ENCODE results near the gene CSNK1A1. TPM values are rescaled to one million over a fixed set of nuclear protein-coding genes. Genes with fewer than 3 reads are reported as not detected.

CSNK1A1 gene
- polyA plus RNA-seq (2013), result 307 TPM in 2 replicates

DNA sequence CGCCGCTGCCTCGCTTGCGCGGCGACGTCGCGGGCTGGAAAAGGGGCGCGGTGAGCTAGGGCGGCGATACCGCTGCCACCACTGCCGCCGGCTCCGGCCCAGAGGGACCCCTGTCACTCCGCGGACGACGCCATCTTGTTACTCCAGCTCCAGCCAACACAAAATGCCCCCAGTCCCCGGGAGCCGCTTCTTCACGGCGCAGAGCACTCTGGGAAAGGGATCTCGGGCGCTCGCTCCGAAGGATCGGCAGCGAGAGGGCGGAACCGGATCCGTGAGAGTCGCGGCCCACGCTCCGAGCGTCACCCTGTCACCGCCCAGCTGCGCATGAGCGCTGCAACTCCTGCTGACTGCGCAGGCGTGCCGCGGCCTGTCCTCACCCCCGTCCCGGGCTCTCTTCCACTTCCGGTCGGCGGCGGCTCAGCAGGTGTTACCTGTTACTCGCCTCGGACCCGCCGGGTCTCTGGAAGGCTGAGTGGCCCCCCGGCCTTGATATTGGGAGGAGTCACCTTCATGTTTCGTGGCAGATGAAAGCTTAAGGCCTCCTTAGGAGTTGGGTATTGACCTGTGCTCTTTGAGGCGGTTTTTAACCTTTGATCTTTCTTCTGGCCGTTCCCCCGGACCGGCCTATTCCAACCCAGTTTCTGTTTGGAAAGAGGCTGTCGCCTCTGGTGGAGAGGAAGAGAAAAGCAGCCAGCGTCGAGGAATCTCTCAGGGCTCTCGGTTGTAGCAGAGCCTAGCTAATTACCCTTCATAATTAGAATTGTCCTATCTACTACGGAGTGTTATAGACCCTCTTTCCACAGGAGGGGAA is at the start of gene CSNK1A1:
Gene CSNK1A1, minus strand, starts transcription at position 213 of the 811 bp plus-strand sequence. CDS start 475 bp downstream, outside the sequence.
- peak within 1 kb of the TSS; percentile 82 for H2BK120ac ChIP-seq (ENCODE audit: insufficient read depth, low read length, poor library complexity)
- peak within 1 kb of the TSS; percentile 100 for H3K4me3 ChIP-seq (ENCODE audit: low read depth, low read length)
- H3K79me1 ChIP-seq (ENCODE audit: low read length), result peaks cover 19% of the 10 kb centered on the region
- peaks cover 12 to 13% of the 10 kb centered on the region in 2 experiments for H3K36me3 ChIP-seq (ENCODE audit: control insufficient read depth in 1 of 2, insufficient read depth in 2 of 2, low read length in 2 of 2)
- H3K4me1 ChIP-seq (ENCODE audit: control insufficient read depth in 1 of 2, insufficient read depth in 2 of 2, low read length in 2 of 2), result peaks cover 4 to 8% of the 10 kb centered on the region in 2 experiments
- peak within 1 kb of the TSS; percentile 94 for H4K12ac ChIP-seq (ENCODE audit: low read depth, low read length)
- H3K27ac ChIP-seq (ENCODE audit: low read depth, low read length), result peak within 1 kb of the TSS; percentile 99
- peaks cover 28% of the 10 kb centered on the region for H3K79me2 ChIP-seq (ENCODE audit: control insufficient read depth, insufficient read depth, low read length, poor library complexity)
- H3K23ac ChIP-seq (ENCODE audit: low read length), result peak within 1 kb of the TSS; percentile 60
- peak within 1 kb of the TSS; percentile 28 for H2BK12ac ChIP-seq (ENCODE audit: low read length)
- peak within 1 kb of the TSS; percentile 100 for H3K9ac ChIP-seq (ENCODE audit: low read length)
- H3K9me3 ChIP-seq (ENCODE audit: insufficient read depth, low read depth, low read length), result no peaks in the 10 kb centered on the region
- peak within 1 kb of the TSS; percentile 98 for H4K91ac ChIP-seq (ENCODE audit: low read depth, low read length)
- H3K4me2 ChIP-seq (ENCODE audit: low read length), result peak within 1 kb of the TSS; percentile 86
- peak within 1 kb of the TSS; percentile 90 for H2AK5ac ChIP-seq (ENCODE audit: low read length)
- H4K8ac ChIP-seq (ENCODE audit: low read depth, low read length), result peak within 1 kb of the TSS; percentile 90
- H3K4ac ChIP-seq (ENCODE audit: low read depth, low read length), result peak within 1 kb of the TSS; percentile 99
- no CpG with 5 or more reads among the region's 67 CpGs for WGBS (ENCODE audit: extremely low coverage, insufficient coverage, insufficient read length)
- peak within 1 kb of the TSS; percentile 97 for H3K18ac ChIP-seq (ENCODE audit: low read length)
- peak within 1 kb of the TSS; percentile 96 for H3K14ac ChIP-seq (ENCODE audit: low read length)
- peak within 1 kb of the TSS; percentile 97 for H2BK5ac ChIP-seq (ENCODE audit: low read depth, low read length, poor library complexity)
- peak within 1 kb of the TSS; percentile 73 for H2AFZ ChIP-seq (ENCODE audit: insufficient read depth, low read length, poor library complexity)
- peak; percentile 99 for DNase-seq
- no peaks in the 10 kb centered on the region for H3K27me3 ChIP-seq (ENCODE audit: insufficient read depth, low read length)

DNA sequence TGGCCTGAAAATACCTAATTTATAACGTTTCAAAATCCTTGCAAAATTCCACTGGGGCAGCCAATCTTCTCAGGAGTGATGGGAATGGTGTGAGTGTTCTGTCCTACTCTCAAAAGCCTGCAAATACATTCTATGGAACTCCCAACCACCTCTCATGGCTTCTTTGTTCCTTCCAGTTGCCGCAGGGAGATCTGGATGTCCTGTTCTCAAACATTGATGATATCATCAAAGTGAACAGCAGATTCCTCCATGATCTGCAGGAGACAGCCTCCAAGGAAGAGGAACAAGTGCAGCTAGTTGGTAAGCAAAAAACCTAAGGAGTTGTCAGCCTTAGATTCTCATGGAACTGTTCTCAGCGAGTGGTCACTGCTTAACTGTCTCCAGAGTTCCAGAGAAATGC is 49.7 kb upstream of the CSNK1A1 start:
- no peak overlapping the region for H2BK120ac ChIP-seq (ENCODE audit: insufficient read depth, low read length, poor library complexity)
- no peak overlapping the region for H3K4ac ChIP-seq (ENCODE audit: low read depth, low read length)
- H3K14ac ChIP-seq (ENCODE audit: low read length), result no peak overlapping the region
- H3K4me2 ChIP-seq (ENCODE audit: low read length), result no peak overlapping the region
- H3K27ac ChIP-seq (ENCODE audit: low read depth, low read length), result peak overlapping the region; percentile 23
- no peaks in the 10 kb centered on the region for H3K27me3 ChIP-seq (ENCODE audit: insufficient read depth, low read length)
- H3K79me1 ChIP-seq (ENCODE audit: low read length), result peaks cover 4% of the 10 kb centered on the region
- no CpG with 5 or more reads among the region's 3 CpGs for WGBS (ENCODE audit: extremely low coverage, insufficient coverage, insufficient read length)
- no peak overlapping the region for H2AK5ac ChIP-seq (ENCODE audit: low read length)
- peaks cover under 1 to 3% of the 10 kb centered on the region in 2 experiments for H3K4me1 ChIP-seq (ENCODE audit: control insufficient read depth in 1 of 2, insufficient read depth in 2 of 2, low read length in 2 of 2)
- no peaks in the 10 kb centered on the region for H3K79me2 ChIP-seq (ENCODE audit: control insufficient read depth, insufficient read depth, low read length, poor library complexity)
- H4K91ac ChIP-seq (ENCODE audit: low read depth, low read length), result no peak overlapping the region
- H3K9me3 ChIP-seq (ENCODE audit: insufficient read depth, low read depth, low read length), result no peaks in the 10 kb centered on the region
- H3K4me3 ChIP-seq (ENCODE audit: low read depth, low read length), result no peak overlapping the region
- H3K9ac ChIP-seq (ENCODE audit: low read length), result no peak overlapping the region
- no peak overlapping the region for H2BK12ac ChIP-seq (ENCODE audit: low read length)
- no peak overlapping the region for H2AFZ ChIP-seq (ENCODE audit: insufficient read depth, low read length, poor library complexity)
- no peaks in the 10 kb centered on the region for H3K36me3 ChIP-seq (ENCODE audit: control insufficient read depth in 1 of 2, insufficient read depth in 2 of 2, low read length in 2 of 2)
- H3K18ac ChIP-seq (ENCODE audit: low read length), result no peak overlapping the region
- no peak overlapping the region for H2BK5ac ChIP-seq (ENCODE audit: low read depth, low read length, poor library complexity)
- H3K23ac ChIP-seq (ENCODE audit: low read length), result no peak overlapping the region
- no peak overlapping the region for H4K12ac ChIP-seq (ENCODE audit: low read depth, low read length)
- no peak for DNase-seq
- H4K8ac ChIP-seq (ENCODE audit: low read depth, low read length), result no peak overlapping the region

DNA sequence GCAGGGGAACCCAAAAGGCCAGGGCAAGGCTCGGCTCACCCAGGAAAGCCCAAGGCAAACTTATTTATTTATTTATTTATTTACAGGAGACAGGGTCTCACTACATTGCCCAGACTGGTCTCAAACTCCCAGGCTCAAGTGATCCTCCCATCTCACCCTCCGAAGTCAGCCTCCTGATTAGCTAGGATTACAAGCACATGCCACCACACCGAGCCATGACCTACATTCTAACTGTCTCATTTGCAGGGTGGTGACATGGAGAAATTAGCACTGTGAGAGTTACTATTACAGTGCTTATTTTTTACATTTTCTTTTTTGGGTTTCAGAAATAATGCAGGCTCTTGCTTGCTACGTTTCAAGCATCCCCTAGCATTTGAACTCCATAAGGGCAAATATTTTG is 48.1 kb upstream of the CSNK1A1 start:
- Histone ChIP-seq H2AK5ac (ENCODE audit: low read length) (no peak overlapping the region), H3K4ac (ENCODE audit: low read depth, low read length) (no peak overlapping the region), H2AFZ (ENCODE audit: insufficient read depth, low read length, poor library complexity) (no peak overlapping the region), H3K27me3 (ENCODE audit: insufficient read depth, low read length) (no peaks in the 10 kb centered on the region), H3K4me2 (ENCODE audit: low read length) (no peak overlapping the region), H3K27ac (ENCODE audit: low read depth, low read length) (no peak overlapping the region), H3K4me3 (ENCODE audit: low read depth, low read length) (no peak overlapping the region), H3K23ac (ENCODE audit: low read length) (no peak overlapping the region), H3K79me1 (ENCODE audit: low read length) (peaks cover 4% of the 10 kb centered on the region), H3K9me3 (ENCODE audit: insufficient read depth, low read depth, low read length) (no peaks in the 10 kb centered on the region), H4K91ac (ENCODE audit: low read depth, low read length) (no peak overlapping the region), H3K79me2 (ENCODE audit: control insufficient read depth, insufficient read depth, low read length, poor library complexity) (no peaks in the 10 kb centered on the region), H4K8ac (ENCODE audit: low read depth, low read length) (no peak overlapping the region), H3K9ac (ENCODE audit: low read length) (no peak overlapping the region), H2BK12ac (ENCODE audit: low read length) (no peak overlapping the region), H4K12ac (ENCODE audit: low read depth, low read length) (no peak overlapping the region), H3K14ac (ENCODE audit: low read length) (no peak overlapping the region), H3K36me3 (ENCODE audit: control insufficient read depth in 1 of 2, insufficient read depth in 2 of 2, low read length in 2 of 2) (no peaks in the 10 kb centered on the region), H2BK120ac (ENCODE audit: insufficient read depth, low read length, poor library complexity) (no peak overlapping the region), H3K4me1 (ENCODE audit: control insufficient read depth in 1 of 2, insufficient read depth in 2 of 2, low read length in 2 of 2) (no peaks in the 10 kb centered on the region), H2BK5ac (ENCODE audit: low read depth, low read length, poor library complexity) (no peak overlapping the region), H3K18ac (ENCODE audit: low read length) (no peak overlapping the region)
- no CpG with 5 or more reads among the region's 4 CpGs for WGBS (ENCODE audit: extremely low coverage, insufficient coverage, insufficient read length)
- DNase-seq, result no peak

DNA sequence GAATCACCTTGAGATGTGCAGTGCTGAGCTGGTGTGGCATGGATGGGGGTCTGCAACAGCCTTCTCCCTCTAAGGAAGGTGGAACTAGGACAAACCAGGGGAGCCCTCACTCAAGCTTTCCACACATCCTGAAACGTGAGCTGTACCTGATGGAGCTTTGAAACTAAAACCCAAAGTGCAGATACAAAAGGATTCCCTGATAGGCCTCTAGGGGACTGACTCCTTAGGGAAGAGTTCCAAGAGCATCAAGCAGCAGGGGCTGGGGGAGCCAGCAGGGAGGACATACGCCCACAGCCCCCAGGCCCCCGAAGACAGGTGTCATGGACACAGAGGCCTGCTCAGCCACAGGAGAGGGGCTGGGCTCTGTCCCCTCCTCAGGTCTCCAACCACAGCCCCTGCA is 47.7 kb upstream of the CSNK1A1 start:
- H2AK5ac ChIP-seq (ENCODE audit: low read length), result no peak overlapping the region
- H3K14ac ChIP-seq (ENCODE audit: low read length), result no peak overlapping the region
- H3K9me3 ChIP-seq (ENCODE audit: insufficient read depth, low read depth, low read length), result no peaks in the 10 kb centered on the region
- H4K8ac ChIP-seq (ENCODE audit: low read depth, low read length), result no peak overlapping the region
- no peaks in the 10 kb centered on the region for H3K79me2 ChIP-seq (ENCODE audit: control insufficient read depth, insufficient read depth, low read length, poor library complexity)
- H3K23ac ChIP-seq (ENCODE audit: low read length), result no peak overlapping the region
- H3K4ac ChIP-seq (ENCODE audit: low read depth, low read length), result no peak overlapping the region
- H3K36me3 ChIP-seq (ENCODE audit: control insufficient read depth in 1 of 2, insufficient read depth in 2 of 2, low read length in 2 of 2), result no peaks in the 10 kb centered on the region
- DNase-seq, result no peak
- H3K18ac ChIP-seq (ENCODE audit: low read length), result no peak overlapping the region
- H3K4me3 ChIP-seq (ENCODE audit: low read depth, low read length), result no peak overlapping the region
- H3K27ac ChIP-seq (ENCODE audit: low read depth, low read length), result no peak overlapping the region
- H2AFZ ChIP-seq (ENCODE audit: insufficient read depth, low read length, poor library complexity), result no peak overlapping the region
- peaks cover 4% of the 10 kb centered on the region for H3K79me1 ChIP-seq (ENCODE audit: low read length)
- H2BK5ac ChIP-seq (ENCODE audit: low read depth, low read length, poor library complexity), result no peak overlapping the region
- no peaks in the 10 kb centered on the region for H3K4me1 ChIP-seq (ENCODE audit: control insufficient read depth in 1 of 2, insufficient read depth in 2 of 2, low read length in 2 of 2)
- no peak overlapping the region for H3K4me2 ChIP-seq (ENCODE audit: low read length)
- no peak overlapping the region for H4K91ac ChIP-seq (ENCODE audit: low read depth, low read length)
- no peak overlapping the region for H4K12ac ChIP-seq (ENCODE audit: low read depth, low read length)
- H2BK120ac ChIP-seq (ENCODE audit: insufficient read depth, low read length, poor library complexity), result no peak overlapping the region
- no peak overlapping the region for H3K9ac ChIP-seq (ENCODE audit: low read length)
- no CpG with 5 or more reads among the region's 3 CpGs for WGBS (ENCODE audit: extremely low coverage, insufficient coverage, insufficient read length)
- no peaks in the 10 kb centered on the region for H3K27me3 ChIP-seq (ENCODE audit: insufficient read depth, low read length)
- H2BK12ac ChIP-seq (ENCODE audit: low read length), result no peak overlapping the region
